Esophagus muscularis mucosa (tissue), 4 donors: Measurements from ENCODE around the gene ELF2. TPM values are rescaled to one million over a fixed set of nuclear protein-coding genes. Genes with fewer than 3 reads are reported as not detected.
"Not testable (repeated sequence)": the region's sequence is repeated elsewhere in the genome, so short reads cannot be mapped to it uniquely, and the experiment has no call there.

Source experiments
- DNase-seq: peaks from one replicate; pipeline ENCODE4 v3.0.0-alpha.2; 2017; ENCODE audit errors: extremely low spot score
- H3K27ac ChIP-seq, 4 donors: fragments of 200-600 bp; sonication (generic); replicated peaks in 1 of 4; 1 replicate in 3 of 4; 2 replicates in 1 of 4; pipeline ENCODE4 v1.5.1; 2016 to 2019; ENCODE audit warnings: mild to moderate bottlenecking in 1 of 4
- H3K27me3 ChIP-seq, 4 donors: fragments of 200-600 bp; sonication (generic); one replicate each; pipeline versions ENCODE4 v1.5.1 to v1.6.0; 2016 to 2019
- H3K36me3 ChIP-seq, 4 donors: fragments of 200-600 bp; sonication (generic); one replicate each; pipeline ENCODE4 v1.5.1; 2016 to 2019
- H3K4me1 ChIP-seq, 4 donors: fragments of 200-600 bp; sonication (generic); one replicate each; pipeline ENCODE4 v1.5.1; 2016 to 2019
- H3K4me3 ChIP-seq, 4 donors: fragments of 200-600 bp; sonication (generic); 1 replicate in 2 of 4; 2 replicates in 2 of 4; pipeline ENCODE4 v1.5.1; 2016 to 2019; ENCODE audit warnings: mild to moderate bottlenecking in 4 of 4, moderate library complexity in 1 of 4
- H3K9me3 ChIP-seq, 4 donors: fragments of 200-600 bp; sonication (generic); 1 replicate in 3 of 4; 2 replicates in 1 of 4; pipeline ENCODE4 v1.5.1; 2016 to 2019
- CTCF ChIP-seq, 3 experiments: fragments of 200-600 bp in 2 of 3; fragments of 450-650 bp in 1 of 3; sonication (generic) in 2 of 3; IDR thresholded peaks; one replicate each; pipeline ENCODE4 v1.5.1; 2017 to 2019; ENCODE audit warnings: antibody characterized with exemption in 3 of 3, mild to moderate bottlenecking in 2 of 3, moderate library complexity in 1 of 3
- EP300 ChIP-seq: sonication (generic); formaldehyde crosslinking; IDR thresholded peaks from one replicate; pipeline ENCODE4 v1.6.1; 2017; ENCODE audit warnings: antibody characterized with exemption
- POLR2A ChIP-seq: fragments of 450-650 bp; IDR thresholded peaks from one replicate; pipeline ENCODE4 v1.6.1; 2017; ENCODE audit warnings: antibody characterized with exemption, moderate library complexity, mild to moderate bottlenecking, low read depth
- POLR2AphosphoS5 ChIP-seq, 2 donors: sonication (generic); formaldehyde crosslinking; IDR thresholded peaks; one replicate each; pipeline ENCODE4 v1.6.1; 2017; ENCODE audit warnings: antibody characterized with exemption in 2 of 2
- WGBS: methylation state at CpG from one replicate; pipeline ENCODE4 v1.1.5; 2018; 5-methylcytosine and 5-hydroxymethylcytosine counted together
- intact Hi-C: fragments of 100-400 bp; cut with DNase I; formaldehyde crosslinking; loops from one replicate; pipeline ENCODE4 v1.15.1; 2023
- small RNA-seq, 3 donors: library from RNA; depleted of rRNA; stranded (forward); fragments of <200 nt; gene quantifications; one replicate each; pipeline ENCODE3, GENCODE V24; 2016
- total RNA-seq, 4 donors: library from RNA; depleted of rRNA; stranded (reverse); fragments of >200 nt; gene quantifications; one replicate each; pipeline versions ENCODE4 v1.1.0 to v1.2.1, GENCODE V29; 2016

The ELF2 gene
- total RNA-seq, 4 donors from 2014 or later = 52.3 to 68.5 (median 60.7) TPM

GRCh38 chr4:139009702-139010101, 167.3 kb downstream of the ELF2 start:
- Histone ChIP-seq H3K27me3 (no peaks in the 10 kb centered on the region), H3K27ac (no peak overlapping the region), H3K4me3 (no peak overlapping the region), H3K4me1 (peaks cover 6 to 9% (median 9%) of the 10 kb centered on the region in 4 donors), H3K36me3 (no peaks in the 10 kb centered on the region), H3K9me3 (no peaks in the 10 kb centered on the region)
- DNase-seq = no peak
- TF ChIP-seq POLR2AphosphoS5 (IDR thresholded peaks at IDR 0.05) (no peak), POLR2A (no peak), EP300 (no peak), CTCF (IDR thresholded peaks at IDR 0.05) (no peak)
- intact Hi-C loops = no loop called here
- WGBS = 43% methylated on average over 1 of the region's 1 CpG

- H3K27ac ChIP-seq, H3K36me3 ChIP-seq, intact Hi-C loops, H3K9me3 ChIP-seq, H3K27me3 ChIP-seq, H3K4me1 ChIP-seq, H3K4me3 ChIP-seq, DNase-seq: not testable (repeated sequence)
- WGBS = 100% methylated on average over 7 of the region's 7 CpGs
Measured at GRCh38 chr4:139008278-139008677, 168.7 kb downstream of the ELF2 start.

- intact Hi-C loops = no loop called here
- TF ChIP-seq EP300 = no peak
- TF ChIP-seq POLR2A = no peak
- TF ChIP-seq POLR2AphosphoS5 (IDR thresholded peaks at IDR 0.05) = no peak
- no peak for TF ChIP-seq CTCF (IDR thresholded peaks at IDR 0.05)
- H3K9me3 ChIP-seq = no peaks in the 10 kb centered on the region
- no peaks in the 10 kb centered on the region for H3K27me3 ChIP-seq
- no peak overlapping the region for H3K27ac ChIP-seq
- DNase-seq = no peak
- 86% methylated on average over 2 of the region's 2 CpGs for WGBS
- no peaks in the 10 kb centered on the region for H3K4me1 ChIP-seq
- H3K36me3 ChIP-seq = no peaks in the 10 kb centered on the region
- no peak overlapping the region for H3K4me3 ChIP-seq
Measured at GRCh38 chr4:139007640-139008039, 169.4 kb downstream of the ELF2 start.

Small RNA genes lying within 50 kb of the gene (small RNA-seq; reads per million reads assigned to genes)
- gene RF00017 (0 reads per million in 3 donors), gene RF00019 (0 reads per million in 3 donors), gene RN7SL382P (0 reads per million in 3 donors), gene RNU6-531P (0 reads per million in 3 donors)

Other genes starting within 250 kb of the ELF2 start
- gene NOCT, start 161.4 kb downstream of the ELF2 start, total RNA-seq = 1 to 10 TPM; 1.7 to 7.0 (median 2.1) TPM
- gene MGARP, start 103.0 kb upstream of the ELF2 start, total RNA-seq = 1 to 10 TPM; 2.0 to 4.3 (median 3.4) TPM
- 10 to 100 TPM; 21.0 to 32.1 (median 25.3) TPM for gene NAA15, start 124.3 kb upstream of the ELF2 start, total RNA-seq
- gene NDUFC1, start 125.3 kb upstream of the ELF2 start, total RNA-seq = 10 to 100 TPM; 45.7 to 52.8 (median 50.8) TPM